Anterior cingulate cortex (tissue), 58 donors: Measurements from ENCODE around the gene CARD14.
"Not testable (repeated sequence)": the region's sequence is repeated elsewhere in the genome, so short reads cannot be mapped to it uniquely, and the experiment has no call there.

Experiments
- DNase-seq, 58 donors: peaks; one replicate each; lab custom pipeline; 2025; lab: John Stamatoyannopoulos, UW

CARD14 gene

DNA sequence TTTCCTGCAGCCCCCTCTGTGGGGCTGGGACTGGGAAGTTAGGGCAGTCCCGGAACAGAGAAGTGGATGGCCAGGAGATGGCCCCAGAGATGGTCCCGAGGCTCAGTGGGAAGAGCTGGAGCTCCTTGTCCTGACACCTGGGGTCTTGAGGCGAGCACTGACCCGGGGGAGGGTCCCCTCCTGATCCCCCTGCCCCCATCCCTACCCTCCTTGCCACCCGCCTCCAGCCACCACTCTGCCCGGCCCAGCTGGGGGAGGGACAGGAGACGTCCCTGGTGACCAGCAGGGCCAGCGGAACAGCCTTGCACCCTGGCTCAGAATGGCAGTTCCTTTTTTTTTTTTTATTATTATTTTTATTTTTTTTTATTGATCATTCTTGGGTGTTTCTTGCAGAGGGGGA is 76.9 kb downstream of the CARD14 start:
- DNase-seq, result no peak

DNA sequence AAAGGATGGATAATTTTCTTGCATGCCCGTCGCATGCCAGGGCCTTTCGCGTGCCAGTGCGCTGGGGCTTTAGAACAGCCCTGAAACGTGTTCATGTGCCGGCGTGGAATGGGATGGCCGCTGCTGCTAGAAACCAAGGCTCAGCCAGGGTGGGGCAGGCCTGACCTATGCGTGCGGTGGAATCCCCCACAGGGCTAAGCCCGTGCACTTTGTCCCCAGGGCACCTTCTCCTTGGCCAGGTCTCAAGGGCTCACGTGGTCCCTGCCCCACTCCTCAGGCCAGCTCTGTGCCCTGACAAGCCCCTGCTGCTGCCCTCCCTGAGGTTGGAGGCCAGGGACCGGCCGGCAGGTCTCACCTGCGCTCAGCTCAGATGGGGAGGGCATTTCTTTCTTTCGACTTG is 77.7 kb downstream of the CARD14 start:
- no peak for DNase-seq

DNA sequence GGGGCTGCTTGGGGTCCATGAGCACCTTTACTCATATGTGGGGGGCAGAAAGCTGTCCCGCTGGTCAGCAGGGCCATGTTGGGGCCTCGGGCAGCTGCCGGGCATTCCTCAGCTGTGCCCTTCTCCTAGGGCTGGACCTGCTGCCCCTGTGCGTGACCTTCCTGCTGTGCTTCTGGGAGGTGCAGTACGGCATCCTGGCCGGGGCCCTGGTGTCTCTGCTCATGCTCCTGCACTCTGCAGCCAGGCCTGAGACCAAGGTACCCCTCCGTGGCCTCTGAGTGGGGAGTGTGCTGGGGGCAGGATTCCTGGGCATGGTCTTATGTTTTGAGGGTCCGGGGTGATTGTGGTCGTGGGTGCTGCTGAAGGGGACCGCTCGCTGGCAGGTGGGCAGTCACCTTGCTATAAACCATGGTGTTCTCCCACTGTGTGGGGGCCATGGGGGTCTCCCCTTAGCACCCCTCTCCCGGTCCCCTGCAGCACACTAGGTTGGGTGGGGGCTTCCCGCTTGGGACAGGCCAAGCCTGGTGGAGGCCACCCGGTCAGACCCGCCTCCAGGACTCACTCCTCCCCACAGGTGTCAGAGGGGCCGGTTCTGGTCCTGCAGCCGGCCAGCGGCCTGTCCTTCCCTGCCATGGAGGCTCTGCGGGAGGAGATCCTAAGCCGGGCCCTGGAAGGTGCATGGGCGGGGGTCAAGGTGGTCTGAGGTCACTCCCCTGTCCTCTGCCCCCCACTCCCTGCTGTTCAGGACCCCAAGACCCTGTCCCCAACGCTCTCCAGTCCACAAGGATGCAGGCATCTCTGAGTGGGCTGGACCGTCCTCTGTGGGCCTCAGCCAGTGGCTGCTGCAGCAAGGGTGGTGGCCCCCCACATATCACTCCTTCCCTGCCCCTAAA is 78.4 kb downstream of the CARD14 start:
- no peak for DNase-seq

DNA sequence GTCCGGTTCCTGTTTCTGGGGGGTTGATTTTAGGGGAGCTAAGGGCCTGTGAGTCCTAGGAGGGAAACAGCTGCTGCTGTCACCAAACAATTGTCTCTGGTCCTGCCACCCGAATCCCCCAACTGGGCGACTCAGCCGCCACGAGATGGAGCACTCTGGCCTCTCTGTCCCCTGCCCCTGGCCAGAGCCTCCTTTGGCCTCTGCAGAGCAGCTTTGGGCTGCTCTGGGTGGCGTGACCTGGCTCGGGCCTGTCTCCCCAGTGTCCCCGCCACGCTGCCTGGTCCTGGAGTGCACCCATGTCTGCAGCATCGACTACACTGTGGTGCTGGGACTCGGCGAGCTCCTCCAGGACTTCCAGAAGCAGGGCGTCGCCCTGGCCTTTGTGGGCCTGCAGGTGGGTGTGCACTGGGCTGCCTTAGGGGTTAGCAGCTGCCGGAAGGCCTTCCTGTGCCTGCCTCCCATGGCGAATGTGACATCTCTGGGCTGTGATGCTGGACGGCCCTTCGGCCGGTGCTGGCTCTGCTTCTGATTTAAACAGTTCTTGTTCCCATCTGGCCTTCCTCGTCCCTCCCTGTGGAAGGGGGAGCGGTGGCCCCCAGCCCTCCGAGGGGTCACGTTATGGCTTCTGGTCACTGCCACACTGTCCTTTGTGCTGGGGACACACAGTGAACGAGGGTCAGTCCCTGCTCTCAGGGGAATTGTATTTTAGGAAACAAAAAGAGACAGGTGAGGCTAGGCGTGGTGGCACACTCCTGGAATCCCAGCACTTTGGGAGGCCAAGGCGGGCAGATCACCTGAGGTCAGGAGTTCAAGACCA is 79.3 kb downstream of the CARD14 start:
- no peak for DNase-seq

DNA sequence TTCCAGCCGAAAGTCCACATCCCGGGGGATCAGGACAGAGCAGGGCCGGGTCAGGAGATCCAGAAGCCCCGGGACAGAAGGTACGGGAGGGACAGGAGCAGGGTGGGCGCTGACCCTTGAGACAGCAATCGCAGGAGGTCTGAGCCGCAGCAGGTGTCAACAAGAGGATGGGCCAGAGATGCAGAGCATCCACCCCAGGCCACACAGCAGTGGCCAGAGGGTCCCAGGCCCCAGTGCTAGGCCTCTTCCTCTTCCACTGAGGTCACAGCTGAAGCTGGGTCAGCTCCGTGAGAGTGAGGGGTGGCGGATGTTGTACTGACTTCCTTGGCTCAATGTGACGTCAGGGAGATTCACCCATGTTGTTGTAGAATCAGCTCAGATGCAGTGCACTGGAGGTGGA is 82.1 kb downstream of the CARD14 start:
- DNase-seq, result no peak

DNA sequence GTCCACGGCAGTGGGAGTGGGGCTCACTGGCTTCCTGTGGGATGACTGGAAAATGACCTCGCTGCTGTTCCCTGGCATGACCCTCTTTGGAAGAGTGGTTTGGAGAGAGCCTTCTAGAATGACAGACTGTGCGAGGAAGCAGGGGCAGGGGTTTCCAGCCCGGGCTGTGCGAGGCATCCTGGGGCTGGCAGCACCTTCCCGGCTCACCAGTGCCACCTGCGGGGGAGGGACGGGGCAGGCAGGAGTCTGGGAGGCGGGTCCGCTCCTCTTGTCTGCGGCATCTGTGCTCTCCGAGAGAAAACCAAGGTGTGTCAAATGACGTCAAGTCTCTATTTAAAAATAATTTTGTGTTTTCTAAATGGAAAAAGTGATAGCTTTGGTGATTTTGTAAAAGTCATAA is 83.0 kb downstream of the CARD14 start:
- DNase-seq, result no peak

DNA sequence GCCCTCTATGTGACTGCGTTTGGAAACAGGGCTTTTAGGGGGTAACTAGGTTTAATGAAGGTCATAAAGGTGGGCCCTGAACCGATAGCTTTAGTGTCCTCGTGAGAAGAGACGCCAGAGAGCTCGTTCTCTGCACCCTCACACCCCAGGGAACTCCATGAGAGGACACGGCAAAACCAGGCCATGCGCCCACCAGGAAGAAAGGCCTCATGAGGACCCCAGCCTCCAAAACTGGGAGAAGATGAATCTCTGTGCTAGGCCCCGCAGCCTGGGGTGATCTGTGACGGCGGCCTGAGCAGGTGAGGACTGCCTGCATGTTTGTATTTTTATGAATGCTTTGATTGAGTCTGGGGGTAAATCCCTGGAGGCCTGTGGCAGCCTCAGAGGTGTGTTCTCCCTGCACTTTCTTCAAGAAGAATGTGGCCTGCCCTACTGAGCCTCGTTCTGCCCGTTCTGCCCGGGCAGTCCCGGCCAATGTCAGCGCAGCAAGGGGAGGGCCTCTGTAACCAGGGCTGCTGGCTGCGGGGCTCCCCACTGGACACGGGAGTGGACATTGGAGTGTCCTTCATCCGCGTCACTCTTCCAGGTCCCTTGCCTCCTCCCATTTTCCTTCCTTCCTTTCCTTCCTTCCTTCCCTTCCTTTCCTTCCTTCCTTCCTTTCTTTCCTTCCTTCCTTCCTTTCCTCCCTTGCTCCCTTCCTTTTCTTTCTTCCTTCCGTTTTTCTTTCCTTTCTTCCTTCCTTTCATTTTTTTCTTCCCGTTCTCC is 84.0 kb downstream of the CARD14 start:
- DNase-seq, result no peak

DNA sequence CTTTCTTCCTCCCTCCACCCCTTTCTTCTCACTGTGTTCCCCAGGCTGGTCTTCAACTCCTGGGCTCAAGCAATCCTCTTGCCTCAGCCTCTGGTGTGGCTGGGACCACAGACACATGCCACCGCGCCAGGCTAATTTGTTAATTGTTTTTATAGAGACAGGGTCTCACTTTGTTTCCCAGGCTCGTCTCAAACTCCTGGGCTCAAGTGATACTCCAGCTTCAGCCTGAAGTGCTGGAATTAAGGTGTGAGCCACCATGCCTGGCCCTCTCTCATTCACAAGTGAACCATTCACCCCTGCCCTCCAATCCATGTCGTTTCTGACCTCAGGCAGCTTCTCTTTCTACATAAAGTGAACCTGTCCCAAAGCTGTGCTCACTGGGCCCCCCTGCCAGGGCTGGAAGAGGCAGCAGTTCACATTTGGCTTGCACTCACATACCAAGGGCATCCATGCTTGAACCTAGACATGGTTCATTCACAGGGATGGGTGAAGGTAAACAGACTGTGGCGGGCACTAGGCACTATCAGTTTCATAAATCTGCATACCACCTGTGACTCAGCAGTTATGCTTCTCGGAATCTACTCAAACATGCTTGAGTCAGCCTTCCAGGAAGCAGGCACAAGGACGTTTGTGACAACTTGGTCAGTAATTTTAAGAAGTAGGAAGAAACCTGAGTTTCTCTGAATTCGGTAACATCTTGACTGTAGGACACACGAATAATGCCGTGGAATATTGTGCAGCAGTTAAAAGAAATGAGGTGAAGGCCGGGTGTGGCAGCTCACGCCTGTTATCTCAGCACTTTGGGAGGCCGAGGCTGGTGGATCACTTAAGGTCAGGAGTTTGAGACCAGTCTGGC is 84.8 kb downstream of the CARD14 start:
- DNase-seq, result no peak

DNA sequence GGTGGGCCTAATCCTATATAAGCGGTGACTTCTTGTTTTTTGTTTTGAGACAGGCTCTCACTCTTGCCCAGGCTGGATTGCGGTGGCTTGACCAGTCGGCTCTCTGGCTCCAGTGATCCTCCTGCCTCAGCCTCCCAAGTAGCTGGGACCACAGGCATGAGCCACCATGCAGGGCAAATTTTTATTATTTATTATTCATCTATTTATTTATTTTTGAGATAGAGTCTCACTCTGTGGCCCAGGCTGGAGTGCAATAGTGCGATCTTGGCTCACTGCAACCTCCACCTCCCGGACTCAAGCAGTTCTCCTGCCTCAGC is 86.2 kb downstream of the CARD14 start:
- no peak for DNase-seq

DNA sequence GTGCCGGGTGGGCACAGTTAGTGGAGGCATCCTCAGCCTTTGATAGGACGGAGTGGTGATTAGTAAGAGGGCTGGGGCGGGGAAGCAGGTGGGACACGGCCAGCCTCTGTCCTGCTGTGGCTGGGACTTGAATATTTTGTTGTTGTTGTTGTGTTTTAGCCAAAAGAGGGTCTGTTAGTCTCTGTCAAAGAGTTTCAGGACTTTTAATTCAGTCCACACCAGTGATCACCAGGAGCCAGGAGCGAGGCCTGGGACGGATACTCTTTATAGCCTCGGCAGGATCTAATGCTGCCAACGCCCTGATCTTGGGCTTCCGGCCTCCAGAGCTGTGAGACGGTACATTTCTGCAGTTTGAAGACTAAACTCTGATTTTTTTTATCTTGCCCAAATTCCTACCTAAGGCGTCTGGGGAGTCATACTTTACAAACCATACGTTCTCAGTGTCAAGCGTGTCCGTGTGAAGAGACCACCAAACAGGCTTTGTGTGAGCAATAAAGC is 87.9 kb downstream of the CARD14 start:
- no peak for DNase-seq

DNA sequence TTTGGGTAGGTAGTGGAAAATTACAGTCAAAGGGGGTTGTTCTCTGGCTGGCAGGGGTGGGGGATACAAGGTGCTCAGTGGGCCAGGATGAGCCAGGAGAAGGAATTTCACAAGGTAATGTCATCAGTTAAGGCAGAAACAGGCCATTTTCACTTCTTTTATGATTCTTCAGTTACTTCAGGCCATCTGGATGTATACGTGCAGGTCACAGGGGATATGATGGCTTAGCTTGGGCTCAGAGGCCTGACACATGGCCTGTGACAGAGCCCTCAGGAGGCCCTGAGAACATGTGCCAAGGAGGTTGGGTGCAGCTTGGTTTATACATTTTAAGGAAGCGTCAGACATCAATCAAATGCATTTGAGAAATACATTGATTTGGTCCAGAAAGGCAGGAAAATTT is 88.5 kb downstream of the CARD14 start:
- DNase-seq, result not testable (repeated sequence)
